Left lung (tissue), 10 donors: ENCODE results near the gene SLX9. TPM values are rescaled to one million over a fixed set of nuclear protein-coding genes. Genes with fewer than 3 reads are reported as not detected.

Experiments
- ATAC-seq: fragments of 200-7000 bp; cut with Tn5 transposase; one replicate; pipeline ENCODE4 v1.9.1; 2020; ENCODE audit warnings: moderate library complexity
- DNase-seq, 4 donors: peaks; one replicate each; pipeline ENCODE4 v3.0.0-alpha.2; 2013 to 2020
- H3K27ac ChIP-seq, 2 donors: fragments of 200-600 bp; sonication (generic) in 1 of 2; one replicate each; pipeline versions ENCODE4 v1.5.0 to v1.8.0; 2020 to 2021
- H3K27me3 ChIP-seq, 2 donors: fragments of 200-600 bp; sonication (generic) in 1 of 2; one replicate each; pipeline versions ENCODE4 v1.5.0 to v1.8.0; 2020 to 2021
- H3K36me3 ChIP-seq, 2 donors: fragments of 200-600 bp; sonication (generic) in 1 of 2; one replicate each; pipeline versions ENCODE4 v1.5.0 to v1.8.0; 2020 to 2021
- H3K4me1 ChIP-seq, 2 donors: fragments of 200-600 bp; one replicate each; pipeline ENCODE4 v1.8.0; 2021
- H3K4me3 ChIP-seq, 2 donors: fragments of 200-600 bp; sonication (generic) in 1 of 2; one replicate each; pipeline versions ENCODE4 v1.5.0 to v1.8.0; 2020 to 2021; ENCODE audit warnings: mild to moderate bottlenecking in 1 of 2
- H3K9me3 ChIP-seq, 2 donors: fragments of 200-600 bp; sonication (generic) in 1 of 2; one replicate each; pipeline versions ENCODE4 v1.5.0 to v1.8.0; 2020 to 2021
- intact Hi-C, 2 donors: fragments of 100-400 bp; cut with DNase I; formaldehyde crosslinking; loops; one replicate each; pipeline versions ENCODE4 v1.11.2 to v1.14.2; 2022
- polyA plus RNA-seq, 6 donors: library from polyadenylated mRNA; unstranded; fragments of 120-200 nt; gene quantifications; one replicate each; pipeline ENCODE4 v1.2.1, GENCODE V29; 2013; ENCODE audit not compliant: insufficient read length in 6 of 6
- total RNA-seq, 2 donors: library from RNA; stranded (reverse); fragmentation: NEBNext Ultra II Directional; extraction: Animal tissue kit (Norgen Biotek cat#: 25700); gene quantifications; one replicate each; pipeline ENCODE4 v1.2.1, GENCODE V29; 2021
- TF ChIP-seq, protein P1 (sequence below), 2 donors: fragments of 200-600 bp; sonication (generic) in 1 of 2; IDR thresholded peaks; one replicate each; pipeline versions ENCODE4 v1.5.0 to v1.8.0; 2021; ENCODE audit warnings: antibody characterized with exemption in 2 of 2
- donor health status: DM: no; HTN: yes; CAD: no.
- donor health status: DM: no; HTN: no; CAD: no.

Gene SLX9
- total and polyA plus RNA-seq, 8 donors = 11.5 to 29.6 (median 16.2) TPM

DNA sequence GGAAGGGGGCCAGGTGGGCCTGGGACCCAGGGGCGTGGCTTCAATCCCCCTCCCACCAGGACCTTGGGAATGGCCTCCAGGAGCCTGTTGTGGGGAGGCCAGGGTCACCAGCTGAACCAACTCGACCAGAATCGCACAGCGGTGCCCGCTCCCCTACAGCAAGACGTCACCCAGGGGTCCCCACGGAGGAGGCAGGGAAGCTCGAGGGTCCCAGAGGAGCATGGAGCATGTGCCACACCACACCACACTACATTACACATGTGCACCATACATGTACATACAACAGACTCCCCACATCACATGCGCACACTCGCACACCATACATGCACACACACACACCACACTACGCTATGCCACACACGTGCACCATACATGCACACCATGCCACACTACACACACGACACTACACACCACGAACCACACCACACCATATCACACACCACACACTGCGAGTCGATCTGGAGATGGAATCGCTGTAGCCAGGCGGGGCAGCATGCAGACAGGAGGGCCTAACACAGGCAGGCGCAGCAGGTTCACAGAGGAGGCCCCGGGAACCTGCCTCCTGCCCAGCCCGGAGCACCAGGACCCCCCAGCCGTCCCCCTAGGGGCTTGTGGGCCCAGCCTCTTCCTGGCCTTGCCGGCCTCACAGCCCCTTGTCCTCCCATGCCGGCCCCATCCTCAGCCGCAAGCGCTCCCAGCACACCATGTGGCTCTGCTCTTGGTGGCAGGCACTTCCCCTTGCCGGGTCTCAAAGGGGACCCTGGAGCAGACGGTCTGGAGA is 19.7 kb upstream of the SLX9 start:
- DNase-seq (peak in 1 of 4 donors; percentile 73), ATAC-seq (no peak)
- H3K4me3 ChIP-seq = peak overlapping the region; percentile 22 to 80
- H3K4me1 ChIP-seq = peaks cover 0 to 78% of the 10 kb centered on the region in 2 donors
- TF ChIP-seq, protein P1, sequence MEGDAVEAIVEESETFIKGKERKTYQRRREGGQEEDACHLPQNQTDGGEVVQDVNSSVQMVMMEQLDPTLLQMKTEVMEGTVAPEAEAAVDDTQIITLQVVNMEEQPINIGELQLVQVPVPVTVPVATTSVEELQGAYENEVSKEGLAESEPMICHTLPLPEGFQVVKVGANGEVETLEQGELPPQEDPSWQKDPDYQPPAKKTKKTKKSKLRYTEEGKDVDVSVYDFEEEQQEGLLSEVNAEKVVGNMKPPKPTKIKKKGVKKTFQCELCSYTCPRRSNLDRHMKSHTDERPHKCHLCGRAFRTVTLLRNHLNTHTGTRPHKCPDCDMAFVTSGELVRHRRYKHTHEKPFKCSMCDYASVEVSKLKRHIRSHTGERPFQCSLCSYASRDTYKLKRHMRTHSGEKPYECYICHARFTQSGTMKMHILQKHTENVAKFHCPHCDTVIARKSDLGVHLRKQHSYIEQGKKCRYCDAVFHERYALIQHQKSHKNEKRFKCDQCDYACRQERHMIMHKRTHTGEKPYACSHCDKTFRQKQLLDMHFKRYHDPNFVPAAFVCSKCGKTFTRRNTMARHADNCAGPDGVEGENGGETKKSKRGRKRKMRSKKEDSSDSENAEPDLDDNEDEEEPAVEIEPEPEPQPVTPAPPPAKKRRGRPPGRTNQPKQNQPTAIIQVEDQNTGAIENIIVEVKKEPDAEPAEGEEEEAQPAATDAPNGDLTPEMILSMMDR (IDR thresholded peaks at IDR 0.05) = no peak
- peaks cover 0 to 9% of the 10 kb centered on the region in 2 donors for H3K36me3 ChIP-seq
- intact Hi-C loops = no loop called here
- H3K9me3 ChIP-seq = no peaks in the 10 kb centered on the region
- peak overlapping the region; percentile 19 to 93 for H3K27ac ChIP-seq
- peaks cover 0 to 15% of the 10 kb centered on the region in 2 donors for H3K27me3 ChIP-seq

DNA sequence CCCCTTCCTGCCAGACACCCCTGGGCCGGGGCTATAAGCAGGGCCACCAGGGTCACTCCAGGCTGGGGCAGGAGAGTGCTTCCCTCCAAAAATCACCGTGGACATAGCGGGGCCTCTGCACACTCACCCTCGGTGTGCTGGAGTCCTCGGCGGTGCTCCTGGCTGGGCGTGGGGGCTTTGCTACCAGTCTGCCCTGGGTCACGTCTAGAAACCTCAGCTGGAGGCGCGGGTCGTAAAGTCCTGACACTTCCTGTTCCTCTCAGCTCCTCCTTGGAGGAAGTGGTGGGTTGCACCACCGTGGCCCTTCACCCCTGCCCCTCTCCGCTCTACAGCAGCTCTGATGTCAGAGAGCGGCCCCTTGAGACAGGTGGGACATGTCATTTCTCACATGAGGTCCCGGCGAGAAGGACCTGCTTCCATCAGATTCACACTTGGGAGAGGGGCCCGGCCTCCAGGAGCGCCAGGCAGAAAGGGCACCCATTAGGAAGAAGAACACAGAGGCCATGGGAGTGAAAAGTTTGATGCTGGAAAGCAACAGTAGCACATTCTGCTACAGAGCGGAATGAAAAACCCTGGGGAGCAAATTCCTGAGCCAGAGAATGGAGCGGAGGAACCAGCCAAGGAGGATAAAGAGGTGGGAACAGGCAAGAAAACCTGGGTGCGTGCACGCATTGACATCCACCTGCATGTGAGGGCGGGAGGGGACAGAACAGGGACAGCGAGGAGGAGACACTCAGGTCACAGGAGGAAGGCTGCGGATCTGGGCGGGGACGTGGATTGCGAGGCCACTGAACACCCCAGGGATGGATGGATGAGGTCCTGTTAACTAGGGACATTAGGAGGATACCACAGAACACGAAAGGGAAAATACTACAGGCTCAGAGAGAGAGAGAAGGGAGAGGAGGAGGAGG is 18.9 kb upstream of the SLX9 start, which contains the start of gene ITGB2:
TSS of gene ITGB2 (minus strand) at position 206 of the 911 bp plus-strand sequence. CDS start 10,117 bp downstream, outside the sequence.
- DNase-seq = peak in 2 of 4 donors; percentile 84 to 94
- TF ChIP-seq, protein P1 (IDR thresholded peaks at IDR 0.05) = no peak

DNA sequence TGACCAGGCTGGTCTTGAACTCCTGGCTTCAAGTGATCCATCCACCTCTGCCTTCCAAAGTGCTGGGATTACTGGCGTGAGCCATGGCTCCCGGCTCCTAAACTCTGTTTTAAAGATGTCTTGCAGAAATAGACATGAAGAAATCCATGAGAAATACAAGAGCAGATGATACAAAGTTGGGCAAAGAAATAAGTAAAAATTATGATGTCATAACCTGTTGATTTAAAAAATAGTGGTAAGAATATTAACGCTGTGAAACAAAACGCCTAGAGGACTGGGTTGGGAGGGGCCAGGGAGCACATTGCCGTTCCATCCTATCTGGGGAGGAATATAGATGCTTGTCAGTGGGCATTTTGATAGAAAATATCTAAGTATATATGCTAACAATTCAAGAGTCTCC is 17.9 kb upstream of the SLX9 start:
- intact Hi-C loops = no loop called here
- Histone ChIP-seq H3K4me1 (peaks cover 4 to 78% of the 10 kb centered on the region in 2 donors), H3K27me3 (peaks cover 0 to 18% of the 10 kb centered on the region in 2 donors), H3K9me3 (no peaks in the 10 kb centered on the region), H3K4me3 (peak overlapping the region in 1 of 2 donors; percentile 80), H3K36me3 (peaks cover 0 to 9% of the 10 kb centered on the region in 2 donors), H3K27ac (peak overlapping the region in 1 of 2 donors; percentile 93)
- ATAC-seq (no peak), DNase-seq (no peak)
- TF ChIP-seq, protein P1 (IDR thresholded peaks at IDR 0.05) = no peak

More for the DNA sequence above, 18.9 kb upstream of the SLX9 start, which contains the start of gene ITGB2:
- Histone ChIP-seq H3K36me3 (peaks cover 0 to 9% of the 10 kb centered on the region in 2 donors), H3K4me3 (peak within 1 kb of the TSS; percentile 22 to 80), H3K27me3 (peaks cover 0 to 15% of the 10 kb centered on the region in 2 donors), H3K27ac (peak within 1 kb of the TSS; percentile 19 to 93), H3K9me3 (no peaks in the 10 kb centered on the region), H3K4me1 (peaks cover 0 to 78% of the 10 kb centered on the region in 2 donors)
- ATAC-seq = peak; percentile 34
- intact Hi-C loops = no loop called here

DNA sequence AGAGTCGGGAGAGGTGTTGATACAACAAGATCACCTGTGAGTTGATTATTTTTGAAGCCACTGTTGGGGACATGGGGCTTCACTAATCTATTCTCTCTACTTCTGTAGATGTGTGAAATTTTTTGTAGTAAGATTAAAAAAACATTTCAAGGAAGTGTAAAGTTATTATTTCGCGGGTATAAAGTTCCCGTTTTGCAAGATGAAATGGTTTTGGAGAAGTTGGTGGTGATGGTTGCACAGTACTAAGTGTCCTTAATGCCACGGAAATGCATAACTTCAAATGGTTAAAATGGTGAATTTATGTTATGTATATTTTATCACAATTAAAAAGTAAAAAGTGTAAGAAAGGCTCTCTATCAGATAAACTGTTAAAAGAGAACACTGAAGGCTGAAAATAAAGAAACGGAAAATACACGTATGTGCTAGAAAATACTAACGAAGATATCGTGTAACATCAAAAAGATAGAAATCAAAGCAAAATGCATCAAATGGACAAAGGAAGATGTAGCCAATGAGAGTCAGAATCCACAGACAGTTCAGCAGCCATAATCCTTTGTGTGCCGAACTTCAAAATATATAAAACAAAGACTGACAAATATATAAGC is 16.2 kb upstream of the SLX9 start:
- H3K27me3 ChIP-seq = peaks cover 0 to 32% of the 10 kb centered on the region in 2 donors
- peaks cover 0 to under 1% of the 10 kb centered on the region in 2 donors for H3K36me3 ChIP-seq
- no peak overlapping the region for H3K4me3 ChIP-seq
- TF ChIP-seq, protein P1 (IDR thresholded peaks at IDR 0.05) = no peak
- H3K4me1 ChIP-seq = peaks cover 18 to 78% of the 10 kb centered on the region in 2 donors
- DNase-seq (no peak), ATAC-seq (no peak)
- no peaks in the 10 kb centered on the region for H3K9me3 ChIP-seq
- intact Hi-C loops = no loop called here
- H3K27ac ChIP-seq = peak overlapping the region in 1 of 2 donors; percentile 93
